Measurements from ENCODE around the gene DEDD.

Gene DEDD

DNA sequence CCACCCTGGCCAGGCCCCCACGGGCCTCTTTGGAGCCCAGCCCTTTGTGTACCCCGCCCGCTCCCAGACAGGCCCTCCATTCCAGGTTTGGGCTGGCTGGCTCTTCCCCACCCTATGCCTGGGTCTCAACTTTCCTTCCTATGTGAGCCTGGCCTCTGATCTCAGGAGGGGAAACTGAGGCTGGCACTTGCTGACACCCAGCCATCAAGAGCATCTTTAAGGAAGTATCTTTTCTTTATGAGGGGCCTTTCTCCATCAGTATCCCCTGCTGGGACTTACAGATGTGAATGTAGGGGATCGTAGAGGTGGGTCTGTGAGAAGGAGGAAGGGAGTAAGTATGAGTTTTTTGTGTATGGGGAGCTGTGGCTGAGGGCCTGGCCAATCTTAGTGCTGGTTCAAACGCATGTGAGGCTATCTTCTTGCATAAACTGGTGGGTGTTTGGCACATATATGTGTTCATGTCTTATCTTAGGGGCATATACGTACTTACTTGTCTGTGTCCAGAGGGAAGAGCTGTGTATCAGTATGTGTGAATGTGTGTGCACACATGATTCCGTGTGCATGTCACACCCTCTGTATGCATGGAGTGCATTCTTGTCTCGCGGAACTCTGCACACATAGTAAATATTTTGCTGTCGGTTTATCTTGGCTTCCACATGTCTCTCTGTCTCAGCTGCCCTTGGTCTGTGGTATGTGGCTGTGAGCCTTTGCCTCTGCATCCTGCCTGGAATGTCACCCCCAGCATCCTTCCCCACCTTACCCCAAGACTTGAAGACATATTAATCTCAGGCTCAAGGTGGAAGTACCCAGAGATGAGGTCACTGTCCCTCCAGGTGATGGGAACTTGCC lies 48.5 kb downstream of the DEDD start:
- TF ChIP-seq, protein P1, sequence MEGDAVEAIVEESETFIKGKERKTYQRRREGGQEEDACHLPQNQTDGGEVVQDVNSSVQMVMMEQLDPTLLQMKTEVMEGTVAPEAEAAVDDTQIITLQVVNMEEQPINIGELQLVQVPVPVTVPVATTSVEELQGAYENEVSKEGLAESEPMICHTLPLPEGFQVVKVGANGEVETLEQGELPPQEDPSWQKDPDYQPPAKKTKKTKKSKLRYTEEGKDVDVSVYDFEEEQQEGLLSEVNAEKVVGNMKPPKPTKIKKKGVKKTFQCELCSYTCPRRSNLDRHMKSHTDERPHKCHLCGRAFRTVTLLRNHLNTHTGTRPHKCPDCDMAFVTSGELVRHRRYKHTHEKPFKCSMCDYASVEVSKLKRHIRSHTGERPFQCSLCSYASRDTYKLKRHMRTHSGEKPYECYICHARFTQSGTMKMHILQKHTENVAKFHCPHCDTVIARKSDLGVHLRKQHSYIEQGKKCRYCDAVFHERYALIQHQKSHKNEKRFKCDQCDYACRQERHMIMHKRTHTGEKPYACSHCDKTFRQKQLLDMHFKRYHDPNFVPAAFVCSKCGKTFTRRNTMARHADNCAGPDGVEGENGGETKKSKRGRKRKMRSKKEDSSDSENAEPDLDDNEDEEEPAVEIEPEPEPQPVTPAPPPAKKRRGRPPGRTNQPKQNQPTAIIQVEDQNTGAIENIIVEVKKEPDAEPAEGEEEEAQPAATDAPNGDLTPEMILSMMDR (IDR thresholded peaks at IDR 0.05; ENCODE audit: low read depth, low read length, missing control alignments): no peak
- no peak for DNase-seq (ENCODE audit: extremely low read depth, low read depth)
- H3K4me3 ChIP-seq (replicated peaks; ENCODE audit: low read depth, low read length): no peak overlapping the region

DNA sequence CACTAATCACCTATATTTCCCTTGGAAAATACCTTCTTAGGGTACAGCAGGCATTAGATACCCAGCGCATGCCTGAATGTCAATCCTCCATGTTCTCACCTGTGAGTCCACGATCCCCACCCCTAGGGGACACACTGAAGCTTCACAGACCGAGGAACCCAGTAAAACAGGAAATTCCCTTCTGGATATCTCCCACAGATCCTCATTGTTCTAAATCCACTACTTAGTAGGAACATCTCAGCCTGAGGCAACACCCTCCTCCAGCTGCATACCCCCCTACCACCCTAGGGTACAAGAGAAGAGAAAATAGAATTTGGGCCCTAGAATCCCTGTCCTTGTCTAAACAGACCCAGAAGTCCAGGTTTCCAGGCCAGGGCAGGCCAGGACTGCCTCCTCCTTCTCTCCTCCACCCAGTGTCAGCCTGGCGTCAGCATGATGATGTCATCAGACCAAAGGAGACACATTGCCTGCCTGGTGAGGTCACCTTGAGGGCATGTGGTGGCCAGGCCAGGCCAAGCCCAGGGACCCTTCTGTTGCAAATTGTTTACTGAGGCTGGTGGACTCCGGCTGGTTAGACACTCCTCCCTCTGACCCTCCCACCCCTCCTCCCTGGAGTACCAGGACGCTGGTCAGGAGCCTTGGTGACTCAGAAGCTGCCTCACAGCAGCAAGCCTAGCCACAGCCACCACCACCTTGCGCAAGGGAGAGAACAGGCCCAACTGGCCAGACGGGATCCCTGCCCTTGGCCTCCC lies 49.3 kb downstream of the DEDD start:
- TF ChIP-seq, protein P1 (IDR thresholded peaks at IDR 0.05; ENCODE audit: low read depth, low read length, missing control alignments): no peak
- DNase-seq (ENCODE audit: extremely low read depth, low read depth): peak; percentile 38
- no peak overlapping the region for H3K4me3 ChIP-seq (replicated peaks; ENCODE audit: low read depth, low read length)

GRCh38 chr1:161082483-161082882 lies 50.0 kb downstream of the DEDD start:
- no peak overlapping the region for H3K4me3 ChIP-seq (replicated peaks; ENCODE audit: low read depth, low read length)
- no peak for DNase-seq (ENCODE audit: extremely low read depth, low read depth)
- TF ChIP-seq, protein P1 (IDR thresholded peaks at IDR 0.05; ENCODE audit: low read depth, low read length, missing control alignments): no peak

- TF ChIP-seq, protein P1 (IDR thresholded peaks at IDR 0.05; ENCODE audit: low read depth, low read length, missing control alignments): no peak
- no peak overlapping the region for H3K4me3 ChIP-seq (replicated peaks; ENCODE audit: low read depth, low read length)
- DNase-seq (ENCODE audit: extremely low read depth, low read depth): no peak
Measured at GRCh38 chr1:161081519-161081918, 50.9 kb downstream of the DEDD start.

- no peak for DNase-seq (ENCODE audit: extremely low read depth, low read depth)
- TF ChIP-seq, protein P1 (IDR thresholded peaks at IDR 0.05; ENCODE audit: low read depth, low read length, missing control alignments): no peak
- H3K4me3 ChIP-seq (replicated peaks; ENCODE audit: low read depth, low read length): no peak overlapping the region
Measured at GRCh38 chr1:161080441-161081405, 51.7 kb downstream of the DEDD start.

DNA sequence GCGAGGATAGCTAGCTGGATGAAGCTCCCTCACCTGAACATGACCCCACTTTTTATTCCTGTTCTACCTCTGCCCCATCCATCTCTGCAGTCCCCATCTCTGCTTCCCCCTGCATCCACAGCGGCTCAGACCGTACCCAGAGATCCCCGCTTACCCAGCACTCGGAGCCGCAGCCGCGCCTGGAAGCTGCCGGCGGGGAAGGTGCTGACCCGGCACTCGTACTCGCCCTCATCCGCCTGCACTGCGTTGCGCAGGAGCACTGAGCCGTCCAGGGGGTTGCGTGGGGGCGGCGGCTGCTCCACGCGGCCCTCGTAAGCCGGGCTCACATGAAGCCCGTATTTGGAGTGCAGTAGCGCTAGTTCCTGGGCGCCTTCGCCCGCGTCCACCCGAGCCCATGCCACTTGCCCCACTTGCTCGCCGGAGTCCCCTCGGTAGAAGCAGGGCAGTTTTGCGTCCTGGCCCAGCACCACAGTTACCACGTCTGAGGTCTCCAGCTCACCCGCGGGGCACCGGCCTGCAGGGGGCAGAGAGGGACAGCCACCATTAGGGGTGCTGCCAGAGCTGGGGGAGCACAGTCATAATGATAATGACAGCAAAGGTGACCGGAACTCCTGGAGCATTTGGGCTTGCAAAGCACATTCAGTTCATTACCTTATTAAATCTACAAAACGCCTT lies 52.9 kb downstream of the DEDD start:
- no peak overlapping the region for H3K4me3 ChIP-seq (replicated peaks; ENCODE audit: low read depth, low read length)
- TF ChIP-seq, protein P1 (IDR thresholded peaks at IDR 0.05; ENCODE audit: low read depth, low read length, missing control alignments): no peak
- no peak for DNase-seq (ENCODE audit: extremely low read depth, low read depth)
